IMR-90 (cell line): ENCODE measurements around the gene MET. TPM values are rescaled to one million over a fixed set of nuclear protein-coding genes. Genes with fewer than 3 reads are reported as not detected.

Experiments
- ATAC-seq: fragments of 200-7000 bp; cut with Tn5 transposase; 2 replicates; pipeline ENCODE4 v1.9.1; 2020; ENCODE audit warnings: low read depth, mild to moderate bottlenecking, moderate library complexity
- BruUV-seq: library from RNA; stranded (reverse); fragments of 400-500 nt; replicated peaks from 2 replicates; lab custom pipeline; 2021; lab: Mats Ljungman, UMichigan
- CTCF ChIA-PET: fragments of 300-600 bp; formaldehyde crosslinking; extraction: SDS; loops from one replicate; lab custom pipeline; 2021; ENCODE audit warnings: antibody characterized with exemption; lab: Yijun Ruan, JAX
- POLR2A ChIA-PET: fragments of 300-600 bp; sonication (Branson Sonifier 250); formaldehyde crosslinking; loops from one replicate; lab custom pipeline; 2022; ENCODE audit warnings: antibody characterized with exemption; ENCODE audit not compliant: unreplicated experiment; lab: Charles Lee
- DNase-seq: peaks from one replicate; pipeline ENCODE4 v3.0.0; 2013
- H2AFZ ChIP-seq: replicated peaks from 2 replicates; pipeline ENCODE3; 2013; ENCODE audit warnings: low read length, mild to moderate bottlenecking; ENCODE audit not compliant: poor library complexity
- H2AK5ac ChIP-seq: 2 replicates; pipeline ENCODE4 v1.6.1; 2013; ENCODE audit warnings: low read depth, low read length, inconsistent platforms
- H2AK9ac ChIP-seq: replicated peaks from 2 replicates; pipeline ENCODE3; 2013; ENCODE audit warnings: mild to moderate bottlenecking, low read depth, low read length, moderate library complexity; ENCODE audit not compliant: poor library complexity
- H2BK120ac ChIP-seq: 2 replicates; pipeline ENCODE4 v1.6.1; 2013; ENCODE audit warnings: low read depth, low read length, inconsistent platforms
- H2BK15ac ChIP-seq: 3 replicates; pipeline ENCODE4 v1.6.1; 2013; ENCODE audit warnings: low read depth, low read length, inconsistent platforms
- H2BK20ac ChIP-seq: 2 replicates; pipeline ENCODE4 v1.6.1; 2013; ENCODE audit warnings: low read depth, mild to moderate bottlenecking, inconsistent platforms, low read length, moderate library complexity
- H2BK5ac ChIP-seq: 2 replicates; pipeline ENCODE4 v1.6.1; 2013; ENCODE audit warnings: mild to moderate bottlenecking, low read depth, low read length, inconsistent platforms; ENCODE audit not compliant: poor library complexity, severe bottlenecking
- H3K14ac ChIP-seq: replicated peaks from 2 replicates; pipeline ENCODE4 v1.6.1; 2013; ENCODE audit warnings: low read depth, low read length, inconsistent platforms
- H3K18ac ChIP-seq: 2 replicates; pipeline ENCODE4 v1.6.1; 2013; ENCODE audit warnings: low read depth, low read length, control low read depth
- H3K23ac ChIP-seq: 2 replicates; pipeline ENCODE4 v1.6.1; 2013; ENCODE audit warnings: low read depth, low read length, inconsistent platforms
- H3K27ac ChIP-seq: 2 replicates; pipeline ENCODE4 v1.5.1; 2013; ENCODE audit warnings: mild to moderate bottlenecking, control low read depth, low read length; ENCODE audit not compliant: insufficient read depth
- H3K27me3 ChIP-seq: 2 replicates; pipeline ENCODE4 v1.6.1; 2013; ENCODE audit warnings: low read length; ENCODE audit not compliant: control insufficient read depth, insufficient read depth
- H3K36me3 ChIP-seq: 2 replicates; pipeline ENCODE4 v1.6.1; 2013; ENCODE audit warnings: low read length, mixed read lengths; ENCODE audit not compliant: control insufficient read depth, insufficient read depth
- H3K4ac ChIP-seq: 2 replicates; pipeline ENCODE4 v1.6.1; 2013; ENCODE audit warnings: low read depth, low read length, inconsistent platforms
- H3K4me1 ChIP-seq: 2 replicates; pipeline ENCODE4 v1.6.1; 2013; ENCODE audit warnings: low read length, mixed read lengths; ENCODE audit not compliant: control insufficient read depth, insufficient read depth
- H3K4me2 ChIP-seq: 2 replicates; pipeline ENCODE4 v1.6.1; 2013; ENCODE audit warnings: low read depth, mild to moderate bottlenecking, control low read depth, low read length, moderate library complexity
- H3K4me3 ChIP-seq: 2 replicates; pipeline ENCODE4 v1.5.1; 2013; ENCODE audit warnings: low read depth, mild to moderate bottlenecking, control low read depth, low read length, moderate library complexity; ENCODE audit not compliant: insufficient read depth
- H3K56ac ChIP-seq: 2 replicates; pipeline ENCODE4 v1.6.1; 2013; ENCODE audit warnings: low read length, inconsistent platforms; ENCODE audit not compliant: insufficient read depth; ENCODE audit errors: extremely low read depth
- H3K79me1 ChIP-seq, 2 experiments: 2 replicates each; pipeline ENCODE4 v1.6.1; 2013; ENCODE audit warnings: low read length in 2 of 2, inconsistent platforms in 1 of 2, low read depth in 1 of 2
- H3K9ac ChIP-seq: 2 replicates; pipeline ENCODE4 v1.6.1; 2013; ENCODE audit warnings: low read depth, low read length, control low read depth
- H3K9me1 ChIP-seq: 2 replicates; pipeline ENCODE4 v1.6.1; 2013; ENCODE audit warnings: low read length, inconsistent platforms; ENCODE audit not compliant: insufficient read depth
- H3K9me3 ChIP-seq: 2 replicates; pipeline ENCODE4 v1.6.1; 2013; ENCODE audit warnings: low read length; ENCODE audit not compliant: control insufficient read depth, insufficient read depth
- H4K20me1 ChIP-seq: 2 replicates; pipeline ENCODE4 v1.6.1; 2013; ENCODE audit warnings: low read length, inconsistent platforms; ENCODE audit not compliant: insufficient read depth
- H4K5ac ChIP-seq: 2 replicates; pipeline ENCODE4 v1.6.1; 2013; ENCODE audit warnings: mild to moderate bottlenecking, low read depth, low read length, control low read depth
- H4K8ac ChIP-seq, 2 experiments: 2 replicates each; pipeline ENCODE4 v1.6.1; 2013; ENCODE audit warnings: low read depth in 2 of 2, low read length in 2 of 2, control low read depth in 1 of 2, inconsistent platforms in 1 of 2
- H4K91ac ChIP-seq: 2 replicates; pipeline ENCODE4 v1.6.1; 2013; ENCODE audit warnings: low read depth, low read length, inconsistent platforms; ENCODE audit not compliant: insufficient read depth
- CHD1 ChIP-seq: IDR thresholded peaks from 2 replicates; pipeline ENCODE4 v1.6.1; 2012; ENCODE audit warnings: low read depth, low read length, improper control_type of control experiment
- CTCF ChIP-seq: conservative IDR thresholded peaks from 2 replicates; pipeline ENCODE4 v1.5.1; 2012; ENCODE audit warnings: mild to moderate bottlenecking, low read depth, low read length, improper control_type of control experiment
- FOS ChIP-seq: fragments of 150-350 bp; IDR thresholded peaks from 2 replicates; pipeline ENCODE4 v1.6.1; 2016; ENCODE audit warnings: low read depth, low read length
- NFE2L2 ChIP-seq: fragments of 150-350 bp; IDR thresholded peaks from 2 replicates; pipeline ENCODE4 v1.6.1; 2016; ENCODE audit warnings: low read depth, mild to moderate bottlenecking, low read length
- WGBS, 2 experiments: methylation state at CpG; one replicate each; pipeline versions ENCODE4 v1.1.5 to v1.1.7; 2013; ENCODE audit warnings: missing lambda C conversion rate in 2 of 2; ENCODE audit not compliant: insufficient read length in 1 of 2; ENCODE audit errors: extremely low coverage in 2 of 2; 5-methylcytosine and 5-hydroxymethylcytosine counted together
- dilution Hi-C: fragments of 300-500 bp; cut with HindIII; formaldehyde crosslinking; loops from one replicate; pipeline ENCODE4 v1.14.3; 2018; ENCODE audit warnings: low sequenced_read_pairs; ENCODE audit not compliant: unreplicated experiment
- in situ Hi-C: fragments of 300-500 bp; cut with MboI; formaldehyde crosslinking; loops from 3 replicates; pipeline ENCODE4 v1.14.3; 2019; ENCODE audit warnings: low sequenced_read_pairs, inconsistent platforms, mixed read lengths
- intact Hi-C: fragments of 100-400 bp; cut with micrococcal nuclease; formaldehyde crosslinking; loops from 2 replicates; pipeline ENCODE4 v1.10.0; 2022
- polyA plus RNA-seq, 3 experiments: library from polyadenylated mRNA; depleted of rRNA; stranded (reverse); fragments of >200 nt; gene quantifications; 2 replicates each; pipeline ENCODE4 v1.2.3, GENCODE V29; 2012; ENCODE audit warnings: low replicate concordance in 1 of 3
- total RNA-seq: library from RNA; depleted of rRNA; stranded (reverse); fragments of >200 nt; gene quantifications from 2 replicates; pipeline ENCODE4 v1.2.3, GENCODE V29; 2012

MET gene
- total and polyA plus RNA-seq, 2 of the 4 experiments (the other 2 are of a cell fraction): 15.0 to 84.6 TPM

DNA sequence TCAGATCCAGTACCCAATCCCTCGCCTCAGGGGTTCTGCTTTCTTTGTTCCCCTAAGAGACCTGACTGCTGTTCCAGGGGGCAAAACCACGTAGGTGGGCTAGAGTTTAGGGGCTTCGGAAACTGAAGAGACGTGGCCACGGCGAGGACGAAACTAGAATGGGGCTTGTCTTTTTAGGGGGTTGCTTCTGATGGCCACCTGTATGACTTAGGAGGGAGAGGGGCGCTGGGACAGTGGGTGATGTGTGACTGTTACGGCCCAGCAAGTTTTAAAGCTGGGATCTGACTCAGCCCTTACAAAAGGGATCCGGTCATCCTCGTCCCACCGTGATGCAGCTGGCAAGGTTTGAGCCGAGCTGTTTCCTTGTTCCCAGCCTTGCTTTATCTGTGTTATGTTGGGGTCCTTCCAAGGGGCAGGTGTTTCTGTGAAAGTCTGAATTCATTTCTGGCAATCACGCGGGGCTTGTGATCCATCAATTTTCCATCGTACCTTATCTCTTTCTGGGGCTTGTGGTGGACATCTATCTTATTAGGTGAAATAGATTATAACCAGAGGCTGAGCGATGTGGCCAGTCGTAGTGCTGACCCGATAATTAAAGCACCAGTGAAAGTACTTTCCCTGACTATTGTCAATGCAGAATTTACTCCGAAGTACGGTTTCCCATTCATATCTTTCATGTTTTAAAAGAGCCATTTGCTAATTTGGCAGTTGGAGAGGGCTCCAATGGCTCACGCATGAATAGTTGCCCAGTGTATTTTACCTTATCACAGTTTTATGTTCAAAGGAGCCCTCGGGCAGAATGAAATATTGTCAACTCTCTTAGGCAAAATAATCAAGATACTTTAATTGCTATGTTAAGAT is 830 bp downstream of the MET start:
- H3K14ac ChIP-seq: peak overlapping the region; percentile 90
- peak overlapping the region; percentile 53 for H4K91ac ChIP-seq
- H3K4me3 ChIP-seq: peak overlapping the region; percentile 69
- peak overlapping the region; percentile 43 for H2BK20ac ChIP-seq
- intact Hi-C loops: loop anchor here (1.0 to 5.0 kb wide), 5 partner anchors 44 to 501 kb away; no protein-coding TSS in a partner anchor
- H2AFZ ChIP-seq: peak overlapping the region; percentile 98
- peak overlapping the region; percentile 73 for H2BK5ac ChIP-seq
- peak overlapping the region; percentile 44 for H3K18ac ChIP-seq
- H3K36me3 ChIP-seq: no peaks in the 10 kb centered on the region
- H4K8ac ChIP-seq: peak overlapping the region; percentile 57 to 78
- in situ Hi-C loops: no loop called here
- dilution Hi-C loops: no loop called here
- no peaks in the 10 kb centered on the region for H3K9me3 ChIP-seq
- no peaks in the 10 kb centered on the region for H4K20me1 ChIP-seq
- H2AK5ac ChIP-seq: peak overlapping the region; percentile 48; the same call in 1 of the 2 replicates
- H4K5ac ChIP-seq: peak overlapping the region; percentile 27
- POLR2A ChIA-PET: no interaction called here
- TF ChIP-seq CTCF (no peak), NFE2L2 (no peak), CHD1 (no peak), FOS (no peak)
- H3K23ac ChIP-seq: peak overlapping the region; percentile 95
- CTCF ChIA-PET: interaction anchor here (0.7 to 1.0 kb wide), 2 partner anchors 99 to 114 kb away, joined by 3 read pairs; no protein-coding TSS in a partner anchor
- peak overlapping the region; percentile 35 for H2AK9ac ChIP-seq
- DNase-seq (peak; percentile 50), ATAC-seq (peak; percentile 44)
- H2BK120ac ChIP-seq: peak overlapping the region; percentile 84
- H3K4me2 ChIP-seq: peak overlapping the region; percentile 95
- no peaks in the 10 kb centered on the region for H3K27me3 ChIP-seq
- BruUV-seq: no TSS peak
- H3K9me1 ChIP-seq: peaks cover 3% of the 10 kb centered on the region; the same call in 1 of the 2 replicates
- no CpG with 5 or more reads among the region's 23 CpGs for WGBS, 2 experiments
- H3K9ac ChIP-seq: peak overlapping the region; percentile 56
- H3K56ac ChIP-seq: peak overlapping the region; percentile 78
- peak overlapping the region; percentile 61; the same call in 2 of the 3 replicates for H2BK15ac ChIP-seq
- H3K4me1 ChIP-seq: peaks cover 5% of the 10 kb centered on the region
- peak overlapping the region; percentile 89 for H3K4ac ChIP-seq
- peaks cover 19 to 30% of the 10 kb centered on the region in 2 experiments; a peak in 3 of 4 replicates for H3K79me1 ChIP-seq
- H3K27ac ChIP-seq: peak overlapping the region; percentile 16
